Retinal pigment epithelial cell (primary cell): Measurements from ENCODE around the gene DZIP1L.

ENCODE experiments used
- DNase-seq: peaks from one replicate; pipeline ENCODE4 v3.0.0-alpha.2; 2010; ENCODE audit warnings: low read depth
- H3K4me3 ChIP-seq: 2 replicates; pipeline ENCODE4 v1.5.1; 2011; ENCODE audit warnings: mild to moderate bottlenecking, low read length, control low read depth, moderate library complexity
- CTCF ChIP-seq: conservative IDR thresholded peaks from 2 replicates; pipeline ENCODE4 v1.5.1; 2011; ENCODE audit warnings: low read depth, low read length, control low read depth, inconsistent platforms

Gene DZIP1L

GRCh38 chr3:138049157-138049919 is 66.1 kb downstream of the DZIP1L start:
- H3K4me3 ChIP-seq, result no peak overlapping the region
- peak; percentile 25 for TF ChIP-seq CTCF
- peak; percentile 23 for DNase-seq

- no peak for DNase-seq
- H3K4me3 ChIP-seq, result no peak overlapping the region
- TF ChIP-seq CTCF, result no peak
Measured at GRCh38 chr3:138047596-138048158, 67.7 kb downstream of the DZIP1L start.

GRCh38 chr3:138046955-138047354 is 68.5 kb downstream of the DZIP1L start:
- H3K4me3 ChIP-seq, result no peak overlapping the region
- no peak for DNase-seq
- no peak for TF ChIP-seq CTCF

- H3K4me3 ChIP-seq, result no peak overlapping the region
- TF ChIP-seq CTCF, result no peak
- DNase-seq, result no peak
Measured at GRCh38 chr3:138046085-138046484, 69.3 kb downstream of the DZIP1L start.

GRCh38 chr3:138043266-138044029 is 72.0 kb downstream of the DZIP1L start:
- peak; percentile 44 for DNase-seq
- H3K4me3 ChIP-seq, result no peak overlapping the region
- TF ChIP-seq CTCF, result no peak

GRCh38 chr3:138042043-138042442 is 73.4 kb downstream of the DZIP1L start:
- no peak for DNase-seq
- no peak for TF ChIP-seq CTCF
- no peak overlapping the region for H3K4me3 ChIP-seq
